D721Med (cell line): Measurements from ENCODE around the gene TECTB.

Experiments
- DNase-seq: peaks from one replicate; pipeline ENCODE4 v3.0.0; 2011; ENCODE audit warnings: low spot score; ENCODE audit not compliant: insufficient read length
- FAIRE-seq: peaks from 2 replicates; lab custom pipeline; 2011; peaks lifted over from hg19 to GRCh38; lab: Jason Lieb, UNC
- CTCF ChIP-seq: IDR thresholded peaks from 2 replicates; pipeline ENCODE4 v1.5.1; 2012; ENCODE audit warnings: mild to moderate bottlenecking, control low read depth; ENCODE audit not compliant: insufficient read depth; ENCODE audit errors: missing control alignments

The TECTB gene

GRCh38 chr10:112343056-112343806 is 60.0 kb downstream of the TECTB start:
- TF ChIP-seq CTCF, result no peak
- FAIRE-seq (no peak), DNase-seq (no peak)

GRCh38 chr10:112344261-112344660 is 61.1 kb downstream of the TECTB start:
- FAIRE-seq, result no peak
- DNase-seq, result no peak

GRCh38 chr10:112345202-112345601 is 62.0 kb downstream of the TECTB start:
- DNase-seq (no peak), FAIRE-seq (no peak)
- no peak for TF ChIP-seq CTCF

More at GRCh38 chr10:112344261-112344660, 61.1 kb downstream of the TECTB start:
- no peak for TF ChIP-seq CTCF

- no peak for TF ChIP-seq CTCF
- DNase-seq (no peak), FAIRE-seq (no peak)
These were observed 62.5 kb downstream of the TECTB start for GRCh38 chr10:112345743-112346142.

- TF ChIP-seq CTCF, result no peak
- FAIRE-seq, result no peak
- DNase-seq, result no peak
These were observed 63.6 kb downstream of the TECTB start for GRCh38 chr10:112346774-112347173.

GRCh38 chr10:112347709-112348671 is 64.8 kb downstream of the TECTB start:
- no peak for FAIRE-seq
- no peak for DNase-seq
- TF ChIP-seq CTCF, result no peak
